IMR-90 (cell line): ENCODE measurements around the gene PRKN. TPM values are rescaled to one million over a fixed set of nuclear protein-coding genes. Genes with fewer than 3 reads are reported as not detected.

Experiments used
- ATAC-seq: fragments of 200-7000 bp; cut with Tn5 transposase; 2 replicates; pipeline ENCODE4 v1.9.1; 2020; ENCODE audit warnings: low read depth, mild to moderate bottlenecking, moderate library complexity
- BruUV-seq: library from RNA; stranded (reverse); fragments of 400-500 nt; replicated peaks from 2 replicates; lab custom pipeline; 2021; lab: Mats Ljungman, UMichigan
- CTCF ChIA-PET: fragments of 300-600 bp; formaldehyde crosslinking; extraction: SDS; loops from one replicate; lab custom pipeline; 2021; ENCODE audit warnings: antibody characterized with exemption; lab: Yijun Ruan, JAX
- POLR2A ChIA-PET: fragments of 300-600 bp; sonication (Branson Sonifier 250); formaldehyde crosslinking; loops from one replicate; lab custom pipeline; 2022; ENCODE audit warnings: antibody characterized with exemption; ENCODE audit not compliant: unreplicated experiment; lab: Charles Lee
- DNase-seq: peaks from one replicate; pipeline ENCODE4 v3.0.0; 2013
- H2AFZ ChIP-seq: replicated peaks from 2 replicates; pipeline ENCODE3; 2013; ENCODE audit warnings: low read length, mild to moderate bottlenecking; ENCODE audit not compliant: poor library complexity
- H2AK5ac ChIP-seq: 2 replicates; pipeline ENCODE4 v1.6.1; 2013; ENCODE audit warnings: low read depth, low read length, inconsistent platforms
- H2AK9ac ChIP-seq: replicated peaks from 2 replicates; pipeline ENCODE3; 2013; ENCODE audit warnings: mild to moderate bottlenecking, low read depth, low read length, moderate library complexity; ENCODE audit not compliant: poor library complexity
- H2BK120ac ChIP-seq: 2 replicates; pipeline ENCODE4 v1.6.1; 2013; ENCODE audit warnings: low read depth, low read length, inconsistent platforms
- H2BK15ac ChIP-seq: 3 replicates; pipeline ENCODE4 v1.6.1; 2013; ENCODE audit warnings: low read depth, low read length, inconsistent platforms
- H2BK20ac ChIP-seq: 2 replicates; pipeline ENCODE4 v1.6.1; 2013; ENCODE audit warnings: low read depth, mild to moderate bottlenecking, inconsistent platforms, low read length, moderate library complexity
- H2BK5ac ChIP-seq: 2 replicates; pipeline ENCODE4 v1.6.1; 2013; ENCODE audit warnings: mild to moderate bottlenecking, low read depth, low read length, inconsistent platforms; ENCODE audit not compliant: poor library complexity, severe bottlenecking
- H3K14ac ChIP-seq: replicated peaks from 2 replicates; pipeline ENCODE4 v1.6.1; 2013; ENCODE audit warnings: low read depth, low read length, inconsistent platforms
- H3K18ac ChIP-seq: 2 replicates; pipeline ENCODE4 v1.6.1; 2013; ENCODE audit warnings: low read depth, low read length, control low read depth
- H3K23ac ChIP-seq: 2 replicates; pipeline ENCODE4 v1.6.1; 2013; ENCODE audit warnings: low read depth, low read length, inconsistent platforms
- H3K27ac ChIP-seq: 2 replicates; pipeline ENCODE4 v1.5.1; 2013; ENCODE audit warnings: mild to moderate bottlenecking, control low read depth, low read length; ENCODE audit not compliant: insufficient read depth
- H3K27me3 ChIP-seq: 2 replicates; pipeline ENCODE4 v1.6.1; 2013; ENCODE audit warnings: low read length; ENCODE audit not compliant: control insufficient read depth, insufficient read depth
- H3K36me3 ChIP-seq: 2 replicates; pipeline ENCODE4 v1.6.1; 2013; ENCODE audit warnings: low read length, mixed read lengths; ENCODE audit not compliant: control insufficient read depth, insufficient read depth
- H3K4ac ChIP-seq: 2 replicates; pipeline ENCODE4 v1.6.1; 2013; ENCODE audit warnings: low read depth, low read length, inconsistent platforms
- H3K4me1 ChIP-seq: 2 replicates; pipeline ENCODE4 v1.6.1; 2013; ENCODE audit warnings: low read length, mixed read lengths; ENCODE audit not compliant: control insufficient read depth, insufficient read depth
- H3K4me2 ChIP-seq: 2 replicates; pipeline ENCODE4 v1.6.1; 2013; ENCODE audit warnings: low read depth, mild to moderate bottlenecking, control low read depth, low read length, moderate library complexity
- H3K4me3 ChIP-seq: 2 replicates; pipeline ENCODE4 v1.5.1; 2013; ENCODE audit warnings: low read depth, mild to moderate bottlenecking, control low read depth, low read length, moderate library complexity; ENCODE audit not compliant: insufficient read depth
- H3K56ac ChIP-seq: 2 replicates; pipeline ENCODE4 v1.6.1; 2013; ENCODE audit warnings: low read length, inconsistent platforms; ENCODE audit not compliant: insufficient read depth; ENCODE audit errors: extremely low read depth
- H3K79me1 ChIP-seq, 2 experiments: 2 replicates each; pipeline ENCODE4 v1.6.1; 2013; ENCODE audit warnings: low read length in 2 of 2, inconsistent platforms in 1 of 2, low read depth in 1 of 2
- H3K9ac ChIP-seq: 2 replicates; pipeline ENCODE4 v1.6.1; 2013; ENCODE audit warnings: low read depth, low read length, control low read depth
- H3K9me1 ChIP-seq: 2 replicates; pipeline ENCODE4 v1.6.1; 2013; ENCODE audit warnings: low read length, inconsistent platforms; ENCODE audit not compliant: insufficient read depth
- H3K9me3 ChIP-seq: 2 replicates; pipeline ENCODE4 v1.6.1; 2013; ENCODE audit warnings: low read length; ENCODE audit not compliant: control insufficient read depth, insufficient read depth
- H4K20me1 ChIP-seq: 2 replicates; pipeline ENCODE4 v1.6.1; 2013; ENCODE audit warnings: low read length, inconsistent platforms; ENCODE audit not compliant: insufficient read depth
- H4K5ac ChIP-seq: 2 replicates; pipeline ENCODE4 v1.6.1; 2013; ENCODE audit warnings: mild to moderate bottlenecking, low read depth, low read length, control low read depth
- H4K8ac ChIP-seq, 2 experiments: 2 replicates each; pipeline ENCODE4 v1.6.1; 2013; ENCODE audit warnings: low read depth in 2 of 2, low read length in 2 of 2, control low read depth in 1 of 2, inconsistent platforms in 1 of 2
- H4K91ac ChIP-seq: 2 replicates; pipeline ENCODE4 v1.6.1; 2013; ENCODE audit warnings: low read depth, low read length, inconsistent platforms; ENCODE audit not compliant: insufficient read depth
- BHLHE40 ChIP-seq: fragments of 150-350 bp; IDR thresholded peaks from 2 replicates; pipeline ENCODE4 v1.6.1; 2016; ENCODE audit warnings: mild to moderate bottlenecking, low read depth, low read length
- CEBPB ChIP-seq: IDR thresholded peaks from 2 replicates; pipeline ENCODE4 v1.6.1; 2012; ENCODE audit warnings: low read depth, low read length, improper control_type of control experiment
- FOS ChIP-seq: fragments of 150-350 bp; IDR thresholded peaks from 2 replicates; pipeline ENCODE4 v1.6.1; 2016; ENCODE audit warnings: low read depth, low read length
- MAFK ChIP-seq: IDR thresholded peaks from 2 replicates; pipeline ENCODE4 v1.6.1; 2012; ENCODE audit warnings: low read depth, low read length, improper control_type of control experiment
- MXI1 ChIP-seq: IDR thresholded peaks from 2 replicates; pipeline ENCODE4 v1.6.1; 2012; ENCODE audit warnings: low read depth, mild to moderate bottlenecking, low read length, moderate library complexity, borderline replicate concordance
- NFE2L2 ChIP-seq: fragments of 150-350 bp; IDR thresholded peaks from 2 replicates; pipeline ENCODE4 v1.6.1; 2016; ENCODE audit warnings: low read depth, mild to moderate bottlenecking, low read length
- POLR2A ChIP-seq: IDR thresholded peaks from 2 replicates; pipeline ENCODE4 v1.6.1; 2012; ENCODE audit warnings: mild to moderate bottlenecking, low read depth, low read length
- RCOR1 ChIP-seq: IDR thresholded peaks from 2 replicates; pipeline ENCODE4 v1.6.1; 2012; ENCODE audit warnings: mild to moderate bottlenecking, low read length, improper control_type of control experiment; ENCODE audit not compliant: insufficient replicate concordance
- RFX5 ChIP-seq: IDR thresholded peaks from 2 replicates; pipeline ENCODE4 v1.8.0; 2012; ENCODE audit warnings: low read depth, mild to moderate bottlenecking, low read length, moderate library complexity
- SMC3 ChIP-seq: fragments of 150-350 bp; IDR thresholded peaks from 2 replicates; pipeline ENCODE4 v1.6.1; 2016; ENCODE audit warnings: low read depth, mild to moderate bottlenecking, antibody characterized with exemption, low read length, moderate library complexity
- dilution Hi-C: fragments of 300-500 bp; cut with HindIII; formaldehyde crosslinking; loops from one replicate; pipeline ENCODE4 v1.14.3; 2018; ENCODE audit warnings: low sequenced_read_pairs; ENCODE audit not compliant: unreplicated experiment
- in situ Hi-C: fragments of 300-500 bp; cut with MboI; formaldehyde crosslinking; loops from 3 replicates; pipeline ENCODE4 v1.14.3; 2019; ENCODE audit warnings: low sequenced_read_pairs, inconsistent platforms, mixed read lengths
- intact Hi-C: fragments of 100-400 bp; cut with micrococcal nuclease; formaldehyde crosslinking; loops from 2 replicates; pipeline ENCODE4 v1.10.0; 2022
- polyA plus RNA-seq, 3 experiments: library from polyadenylated mRNA; depleted of rRNA; stranded (reverse); fragments of >200 nt; gene quantifications; 2 replicates each; pipeline ENCODE4 v1.2.3, GENCODE V29; 2012; ENCODE audit warnings: low replicate concordance in 1 of 3
- total RNA-seq: library from RNA; depleted of rRNA; stranded (reverse); fragments of >200 nt; gene quantifications from 2 replicates; pipeline ENCODE4 v1.2.3, GENCODE V29; 2012
- TF ChIP-seq, protein P1 (sequence below): fragments of 150-350 bp; IDR thresholded peaks from 2 replicates; pipeline ENCODE4 v1.6.1; 2016; ENCODE audit warnings: low read depth, mild to moderate bottlenecking, low read length, moderate library complexity, borderline replicate concordance
- TF ChIP-seq, protein P2 (sequence below): fragments of 150-350 bp; IDR thresholded peaks from 2 replicates; pipeline ENCODE4 v1.6.1; 2017; ENCODE audit warnings: mild to moderate bottlenecking, antibody characterized with exemption, low read length, low read depth

Gene PRKN
- total and polyA plus RNA-seq, 2 of the 4 experiments (the other 2 are of a cell fraction) = 0.15 to 0.18 TPM

DNA sequence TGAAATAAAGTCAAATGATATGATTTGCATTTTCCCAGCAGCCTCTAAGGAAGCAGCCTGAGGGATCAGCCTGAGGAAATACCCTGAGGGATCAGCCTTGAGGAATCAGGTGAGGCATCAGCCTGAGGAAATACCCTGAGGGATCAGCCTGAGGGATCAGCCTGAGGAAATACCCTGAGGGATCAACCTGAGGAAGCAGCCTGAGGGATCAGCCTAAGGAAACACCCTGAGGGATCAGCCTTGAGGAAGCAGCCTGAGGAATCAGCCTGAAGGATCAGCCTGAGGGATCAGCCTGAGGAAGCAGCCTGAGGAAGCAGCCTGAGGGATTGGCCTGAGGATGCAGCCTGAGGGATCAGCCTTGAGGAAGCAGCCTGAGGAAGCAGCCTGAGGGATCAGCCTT lies 784.0 kb downstream of the PRKN start:
- CTCF ChIA-PET = no interaction called here
- BruUV-seq = no TSS peak

More for the DNA sequence above, 784.0 kb downstream of the PRKN start:
- no peak overlapping the region for H3K56ac ChIP-seq
- DNase-seq (no peak), ATAC-seq (no peak)
- H3K9me3 ChIP-seq = peaks cover 8% of the 10 kb centered on the region
- intact Hi-C loops (no loop called here), in situ Hi-C loops (no loop called here), dilution Hi-C loops (no loop called here)
- no peak overlapping the region for H4K8ac ChIP-seq
- no peak overlapping the region for H2AK9ac ChIP-seq
- no peak overlapping the region for H3K4ac ChIP-seq
- H2AFZ ChIP-seq = no peak overlapping the region
- no peak for TF ChIP-seq RFX5
- TF ChIP-seq, protein P1, sequence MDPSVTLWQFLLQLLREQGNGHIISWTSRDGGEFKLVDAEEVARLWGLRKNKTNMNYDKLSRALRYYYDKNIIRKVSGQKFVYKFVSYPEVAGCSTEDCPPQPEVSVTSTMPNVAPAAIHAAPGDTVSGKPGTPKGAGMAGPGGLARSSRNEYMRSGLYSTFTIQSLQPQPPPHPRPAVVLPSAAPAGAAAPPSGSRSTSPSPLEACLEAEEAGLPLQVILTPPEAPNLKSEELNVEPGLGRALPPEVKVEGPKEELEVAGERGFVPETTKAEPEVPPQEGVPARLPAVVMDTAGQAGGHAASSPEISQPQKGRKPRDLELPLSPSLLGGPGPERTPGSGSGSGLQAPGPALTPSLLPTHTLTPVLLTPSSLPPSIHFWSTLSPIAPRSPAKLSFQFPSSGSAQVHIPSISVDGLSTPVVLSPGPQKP = no peak
- TF ChIP-seq, protein P2, sequence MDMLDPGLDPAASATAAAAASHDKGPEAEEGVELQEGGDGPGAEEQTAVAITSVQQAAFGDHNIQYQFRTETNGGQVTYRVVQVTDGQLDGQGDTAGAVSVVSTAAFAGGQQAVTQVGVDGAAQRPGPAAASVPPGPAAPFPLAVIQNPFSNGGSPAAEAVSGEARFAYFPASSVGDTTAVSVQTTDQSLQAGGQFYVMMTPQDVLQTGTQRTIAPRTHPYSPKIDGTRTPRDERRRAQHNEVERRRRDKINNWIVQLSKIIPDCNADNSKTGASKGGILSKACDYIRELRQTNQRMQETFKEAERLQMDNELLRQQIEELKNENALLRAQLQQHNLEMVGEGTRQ = no peak
- no peak for TF ChIP-seq RCOR1
- no peak for TF ChIP-seq BHLHE40
- no peak for TF ChIP-seq CEBPB
- TF ChIP-seq POLR2A = no peak
- TF ChIP-seq MXI1 = no peak
- TF ChIP-seq NFE2L2 = no peak
- no peak for TF ChIP-seq FOS
- no peak for TF ChIP-seq MAFK
- TF ChIP-seq SMC3 = no peak
- no peak overlapping the region for H2BK120ac ChIP-seq
- no peaks in the 10 kb centered on the region for H3K27me3 ChIP-seq
- no peak overlapping the region for H2BK15ac ChIP-seq
- H3K14ac ChIP-seq = no peak overlapping the region
- H4K5ac ChIP-seq = no peak overlapping the region
- no peaks in the 10 kb centered on the region for H3K4me1 ChIP-seq
- H2AK5ac ChIP-seq = no peak overlapping the region
- POLR2A ChIA-PET = no interaction called here
- no peak overlapping the region for H3K9ac ChIP-seq
- no peak overlapping the region for H3K23ac ChIP-seq
- H4K91ac ChIP-seq = no peak overlapping the region
- H3K18ac ChIP-seq = no peak overlapping the region
- no peak overlapping the region for H3K4me3 ChIP-seq
- no peaks in the 10 kb centered on the region for H4K20me1 ChIP-seq
- H3K27ac ChIP-seq = no peak overlapping the region
- H3K4me2 ChIP-seq = no peak overlapping the region
- no peaks in the 10 kb centered on the region for H3K36me3 ChIP-seq
- no peak overlapping the region for H2BK5ac ChIP-seq
- no peaks in the 10 kb centered on the region for H3K79me1 ChIP-seq
- H2BK20ac ChIP-seq = no peak overlapping the region
- no peaks in the 10 kb centered on the region for H3K9me1 ChIP-seq
